Stimulated activated CD8-positive, alpha-beta memory T cell treated with anti-CD3 and anti-CD28 coated beads, Interleukin-4, amount 100 ng/mL, for 48 hours (primary cell): ENCODE results near the gene AZU1.
"Not testable (repeated sequence)": the region's sequence is repeated elsewhere in the genome, so short reads cannot be mapped to it uniquely, and the experiment has no call there.

Source experiments
- DNase-seq: peaks from one replicate; pipeline ENCODE4 v3.0.0-alpha.2; 2020

AZU1 gene

DNA sequence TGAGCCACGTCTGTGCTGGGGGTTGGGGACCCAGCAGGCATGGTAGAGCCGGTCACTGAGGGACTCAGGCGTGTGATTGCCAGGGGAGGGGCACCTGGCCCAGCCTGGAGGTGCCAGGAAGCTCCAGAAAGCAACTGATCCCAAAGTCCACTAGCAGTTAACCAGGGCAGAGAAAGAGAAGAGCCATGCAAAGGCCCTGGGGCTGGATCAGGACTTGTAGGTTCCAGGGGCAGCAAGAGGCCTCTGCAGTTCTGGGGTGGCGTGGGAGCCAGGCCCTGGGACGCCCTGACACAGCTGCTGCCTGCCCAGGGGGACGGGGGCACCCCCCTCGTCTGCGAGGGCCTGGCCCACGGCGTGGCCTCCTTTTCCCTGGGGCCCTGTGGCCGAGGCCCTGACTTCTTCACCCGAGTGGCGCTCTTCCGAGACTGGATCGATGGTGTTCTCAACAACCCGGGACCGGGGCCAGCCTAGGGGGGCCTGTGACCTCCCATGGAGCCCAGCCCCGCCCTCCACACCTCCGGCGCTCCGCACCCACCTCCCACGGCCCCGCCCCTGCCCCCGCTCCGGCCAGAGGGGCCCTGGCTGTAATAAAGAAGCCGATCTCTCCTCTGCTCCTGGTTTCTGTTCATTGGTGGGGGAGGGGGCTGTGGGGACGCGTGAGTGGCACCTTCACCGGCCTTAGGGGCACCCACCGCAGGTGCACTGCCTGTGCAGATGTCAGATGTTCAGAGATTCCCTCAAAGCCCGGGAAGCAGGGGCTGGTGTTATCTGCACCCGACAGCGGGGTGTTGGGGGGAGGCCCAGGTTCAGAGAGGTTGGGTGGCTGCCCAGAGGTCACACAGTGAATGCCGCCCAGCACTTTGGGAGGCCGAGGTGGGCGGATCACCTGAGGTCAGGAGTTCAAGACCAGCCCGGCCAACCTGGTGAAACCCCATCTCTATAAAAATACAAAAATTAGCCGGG is 4.1 kb downstream of the AZU1 start:
- DNase-seq, result no peak

DNA sequence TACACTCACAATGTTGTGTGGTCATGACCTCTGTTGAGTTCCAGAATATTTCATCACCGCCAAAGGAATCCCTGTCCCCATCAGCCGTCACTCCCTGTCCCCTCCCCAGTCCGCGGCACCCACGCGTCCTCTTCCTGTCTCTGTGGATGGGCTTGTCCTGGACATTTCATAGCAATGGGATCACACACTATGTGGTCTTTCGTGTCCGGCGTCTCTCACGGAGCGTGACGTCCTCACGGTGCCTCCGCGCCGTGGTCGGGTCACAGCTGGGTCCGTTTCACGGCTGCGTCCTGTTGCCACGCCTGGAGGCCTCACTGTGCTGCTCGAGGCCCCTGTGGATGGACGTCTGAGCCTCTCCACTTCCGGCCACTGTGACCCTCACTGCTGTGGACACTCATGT is 6.6 kb downstream of the AZU1 start:
- no peak for DNase-seq

DNA sequence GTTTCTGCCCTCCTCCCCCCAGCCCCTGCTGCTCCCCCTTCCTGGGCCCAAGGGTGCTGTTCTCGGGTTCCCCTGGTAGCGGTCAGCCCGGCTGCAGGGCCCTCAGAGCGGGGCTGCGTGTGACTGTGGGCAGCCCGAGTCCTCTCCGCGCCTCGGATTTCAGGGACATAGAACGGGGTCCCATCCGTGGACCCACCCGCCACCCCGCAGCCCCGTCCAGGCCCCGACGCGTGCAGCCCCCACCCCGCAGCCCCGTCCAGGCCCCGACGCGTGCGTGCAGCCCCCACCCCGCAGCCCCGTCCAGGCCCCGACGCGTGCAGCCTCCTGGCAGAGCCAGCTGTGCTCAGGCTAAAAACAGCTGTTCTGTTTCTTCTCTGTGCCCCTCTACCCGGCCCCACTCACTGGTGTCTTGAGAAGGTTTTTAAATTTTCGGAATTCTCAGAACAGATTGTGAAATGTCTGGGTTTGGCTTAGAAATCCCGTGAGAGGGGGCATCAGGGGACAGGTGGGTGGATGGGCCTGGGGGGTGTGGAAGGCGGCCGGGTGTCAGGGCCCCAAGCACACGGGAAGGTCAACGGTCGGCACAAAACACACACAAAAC is 7.7 kb downstream of the AZU1 start:
- DNase-seq, result no peak

DNA sequence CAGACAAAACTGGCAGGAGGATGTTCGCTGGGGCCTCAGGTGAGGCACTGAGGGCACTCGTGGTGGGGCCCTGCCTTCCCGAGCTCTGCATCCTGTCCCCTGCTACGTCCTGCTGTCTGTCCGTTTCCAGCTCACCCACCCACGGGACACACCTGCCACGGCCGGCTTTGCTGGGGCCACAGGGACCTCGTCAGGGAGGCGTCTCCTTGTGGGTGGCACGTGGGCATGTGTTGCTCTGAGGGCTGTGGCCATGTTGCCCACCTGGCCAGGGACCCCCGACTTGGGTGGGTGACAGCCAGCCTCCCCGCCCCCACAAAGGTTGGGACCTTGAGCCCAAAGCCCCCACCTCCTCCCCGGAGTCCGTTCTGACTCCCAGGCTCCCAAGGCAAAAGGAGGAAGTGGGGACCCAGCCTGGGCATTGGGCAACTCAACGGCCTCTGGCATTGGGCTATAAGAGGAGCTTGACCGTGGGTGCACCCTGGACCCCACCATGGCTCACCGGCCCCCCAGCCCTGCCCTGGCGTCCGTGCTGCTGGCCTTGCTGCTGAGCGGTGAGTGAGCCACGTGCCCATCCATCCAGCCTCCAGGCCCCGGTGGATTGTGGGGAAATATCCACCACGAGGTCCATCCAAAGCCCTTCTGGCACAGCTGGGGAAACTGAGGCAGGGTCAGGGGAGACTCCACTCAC is 13.0 kb downstream of the AZU1 start, which contains the start of gene PRTN3:
Gene PRTN3, plus strand, starts transcription at position 481 of the 688 bp plus-strand sequence. Its CDS starts 10 bp downstream, at position 491.
- no peak for DNase-seq

DNA sequence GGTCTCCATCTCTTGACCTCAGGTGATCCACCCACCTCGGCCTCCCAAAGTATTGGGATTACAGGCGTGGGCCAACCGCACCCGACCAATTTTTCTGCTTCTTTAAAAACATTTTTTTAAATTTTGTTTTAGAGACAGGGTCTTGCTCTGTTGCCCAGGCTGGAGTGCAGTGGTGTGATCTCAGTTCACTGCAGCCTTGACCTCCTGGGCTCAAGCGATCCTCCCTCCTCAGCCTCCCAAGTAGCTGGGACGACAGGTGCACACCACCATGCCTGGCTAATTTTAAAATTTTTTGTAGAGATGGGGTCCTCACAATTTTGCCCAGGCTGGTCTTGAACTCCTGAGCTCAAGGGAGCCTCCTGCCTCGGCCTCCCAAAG is 15.2 kb downstream of the AZU1 start:
- not testable (repeated sequence) for DNase-seq

DNA sequence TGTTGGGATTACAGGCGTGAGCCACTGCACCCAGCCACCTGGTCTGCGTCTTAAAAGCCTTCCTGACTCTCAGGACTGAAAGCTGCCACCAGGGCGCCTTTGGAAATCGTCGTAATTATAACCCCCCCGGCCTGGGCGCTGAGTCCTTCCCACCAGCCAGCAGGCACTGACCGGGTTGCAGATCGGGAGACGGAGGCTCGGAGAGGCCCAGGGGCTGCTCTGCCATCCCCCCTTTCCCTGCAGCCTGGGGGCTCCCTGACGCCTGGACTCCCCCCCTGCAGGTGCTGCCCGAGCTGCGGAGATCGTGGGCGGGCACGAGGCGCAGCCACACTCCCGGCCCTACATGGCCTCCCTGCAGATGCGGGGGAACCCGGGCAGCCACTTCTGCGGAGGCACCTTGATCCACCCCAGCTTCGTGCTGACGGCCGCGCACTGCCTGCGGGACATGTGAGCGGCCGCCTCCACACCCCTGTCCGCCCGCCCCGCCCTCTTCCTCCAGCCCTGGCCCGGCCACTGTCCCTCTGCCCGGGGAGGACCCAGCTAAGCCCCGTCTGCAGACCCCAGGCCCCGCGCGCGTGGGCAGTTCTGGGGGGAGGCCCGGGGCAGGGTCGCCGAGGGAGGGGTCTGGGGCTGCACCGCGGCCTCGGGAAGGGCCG is 15.7 kb downstream of the AZU1 start:
- no peak for DNase-seq

DNA sequence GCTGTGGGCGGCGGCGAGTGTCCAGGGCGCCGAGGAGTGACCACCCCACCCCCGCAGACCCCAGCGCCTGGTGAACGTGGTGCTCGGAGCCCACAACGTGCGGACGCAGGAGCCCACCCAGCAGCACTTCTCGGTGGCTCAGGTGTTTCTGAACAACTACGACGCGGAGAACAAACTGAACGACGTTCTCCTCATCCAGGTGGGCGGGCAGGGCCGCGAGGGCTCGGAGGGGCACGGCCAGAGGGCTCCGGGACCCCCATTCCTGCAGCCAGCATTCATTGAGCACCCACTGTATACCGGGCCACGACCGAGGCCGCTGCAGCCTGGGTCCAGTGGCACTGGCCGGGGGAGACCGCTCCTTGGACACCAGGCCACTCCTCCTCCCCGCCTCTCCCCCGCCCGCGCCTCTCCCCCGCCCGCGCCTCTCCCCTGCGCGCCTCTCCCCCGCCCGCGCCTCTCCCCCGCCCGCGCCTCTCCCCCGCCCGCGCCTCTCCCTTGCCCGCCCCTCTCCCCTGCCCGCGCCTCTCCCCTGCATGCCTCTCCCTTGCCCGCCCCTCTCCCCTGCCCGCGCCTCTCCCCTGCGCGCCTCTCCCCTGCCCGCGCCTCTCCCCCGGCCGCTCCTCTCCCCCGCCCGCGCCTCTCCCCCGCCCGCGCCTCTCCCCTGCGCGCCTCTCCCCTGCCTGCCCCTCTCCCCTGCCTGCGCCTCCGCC is 16.4 kb downstream of the AZU1 start:
- DNase-seq, result no peak

DNA sequence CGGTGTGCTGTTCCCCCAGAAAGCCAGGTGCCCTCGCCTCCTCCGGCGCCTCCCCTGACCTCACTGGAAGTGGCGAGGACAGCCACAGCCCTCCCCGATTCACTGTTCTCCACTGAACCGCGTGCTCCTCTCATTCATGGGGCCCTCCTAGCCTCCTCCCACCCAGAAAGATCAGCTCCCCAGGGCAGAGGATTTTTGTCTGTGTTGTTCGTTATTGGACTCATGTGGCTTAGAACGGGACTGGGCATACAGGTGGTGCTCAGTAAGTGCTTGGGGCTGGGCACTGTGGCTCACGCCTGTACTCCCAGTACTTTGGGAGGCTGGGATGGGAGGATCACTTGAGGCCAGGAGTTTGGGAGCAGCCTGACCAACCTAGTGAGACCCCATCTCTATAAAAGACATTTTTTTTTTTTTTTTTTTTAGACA is 16.9 kb downstream of the AZU1 start:
- DNase-seq, result no peak

DNA sequence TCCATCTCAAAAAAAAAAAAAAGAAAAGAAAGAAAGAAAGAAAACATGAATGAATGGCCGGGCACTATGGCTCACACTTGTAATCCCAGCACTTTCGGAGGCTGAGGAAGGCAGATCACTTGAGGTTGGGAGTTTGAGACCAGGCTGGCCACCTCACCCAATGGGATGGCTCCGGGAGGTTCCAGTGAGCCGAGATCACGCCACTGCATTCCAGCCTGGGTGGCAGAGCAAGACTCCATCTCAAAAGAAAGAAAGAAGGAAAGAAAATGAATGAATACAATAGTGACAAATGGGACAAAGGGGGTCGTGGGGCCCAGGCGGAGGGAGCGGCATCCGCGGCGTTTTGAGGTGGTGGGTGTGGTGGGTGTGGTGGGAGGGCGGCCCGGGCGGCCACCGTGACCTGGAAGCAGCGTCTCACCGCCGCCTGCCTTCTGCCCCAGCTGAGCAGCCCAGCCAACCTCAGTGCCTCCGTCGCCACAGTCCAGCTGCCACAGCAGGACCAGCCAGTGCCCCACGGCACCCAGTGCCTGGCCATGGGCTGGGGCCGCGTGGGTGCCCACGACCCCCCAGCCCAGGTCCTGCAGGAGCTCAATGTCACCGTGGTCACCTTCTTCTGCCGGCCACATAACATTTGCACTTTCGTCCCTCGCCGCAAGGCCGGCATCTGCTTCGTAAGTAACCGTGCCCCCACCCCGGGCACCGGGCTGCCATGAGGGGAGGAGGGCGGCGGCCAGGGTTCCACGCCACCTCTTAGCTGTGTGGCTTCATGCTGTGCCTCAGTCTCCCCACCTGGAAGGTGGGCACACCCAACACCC is 18.3 kb downstream of the AZU1 start:
- DNase-seq, result no peak

DNA sequence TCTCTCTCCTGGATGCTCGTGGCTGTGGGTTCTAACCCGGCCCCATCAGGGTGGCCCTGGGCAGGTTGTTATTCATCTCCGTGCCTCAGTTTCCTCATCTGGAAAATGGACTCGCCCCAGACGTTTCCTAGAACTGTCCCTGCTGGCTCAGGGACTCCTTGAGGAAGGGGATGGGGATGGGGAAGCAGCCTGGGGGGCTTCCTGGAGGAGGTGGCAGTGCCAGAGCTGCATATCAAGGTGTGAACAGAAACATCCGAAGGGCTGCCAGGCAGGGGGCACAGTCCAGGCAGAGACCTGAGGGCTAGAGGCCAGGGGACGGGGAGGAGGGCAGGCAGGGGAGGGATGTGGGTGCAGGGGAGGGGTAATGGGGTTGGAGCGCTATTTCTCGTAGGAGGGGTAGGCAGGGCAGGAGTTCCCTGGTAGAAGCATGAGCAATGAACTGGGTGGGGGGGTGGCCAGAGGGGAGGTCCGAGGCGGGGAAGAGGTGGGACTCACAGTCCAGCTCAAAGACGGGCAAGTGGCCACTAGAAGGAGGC is 20.8 kb downstream of the AZU1 start:
- DNase-seq, result no peak

DNA sequence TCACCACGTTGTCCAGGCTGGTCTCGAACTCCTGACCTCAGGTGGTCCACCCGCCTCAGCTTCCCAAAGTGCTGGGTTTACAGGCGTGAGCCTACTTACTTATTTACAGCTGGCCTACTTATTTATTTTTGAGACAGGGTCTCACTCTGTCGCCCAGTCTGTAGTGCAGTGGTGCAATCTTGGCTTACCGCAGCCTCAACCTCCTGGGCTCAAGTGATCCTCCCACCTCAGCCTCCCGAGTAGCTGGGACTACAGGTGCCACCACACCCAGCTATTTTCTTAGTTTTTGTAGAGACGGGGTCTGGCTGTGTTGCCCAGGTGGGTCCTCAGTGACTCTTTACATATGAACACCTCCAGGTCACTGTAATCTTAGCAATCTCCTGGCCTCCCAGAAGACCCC is 21.6 kb downstream of the AZU1 start:
- DNase-seq, result not testable (repeated sequence)

DNA sequence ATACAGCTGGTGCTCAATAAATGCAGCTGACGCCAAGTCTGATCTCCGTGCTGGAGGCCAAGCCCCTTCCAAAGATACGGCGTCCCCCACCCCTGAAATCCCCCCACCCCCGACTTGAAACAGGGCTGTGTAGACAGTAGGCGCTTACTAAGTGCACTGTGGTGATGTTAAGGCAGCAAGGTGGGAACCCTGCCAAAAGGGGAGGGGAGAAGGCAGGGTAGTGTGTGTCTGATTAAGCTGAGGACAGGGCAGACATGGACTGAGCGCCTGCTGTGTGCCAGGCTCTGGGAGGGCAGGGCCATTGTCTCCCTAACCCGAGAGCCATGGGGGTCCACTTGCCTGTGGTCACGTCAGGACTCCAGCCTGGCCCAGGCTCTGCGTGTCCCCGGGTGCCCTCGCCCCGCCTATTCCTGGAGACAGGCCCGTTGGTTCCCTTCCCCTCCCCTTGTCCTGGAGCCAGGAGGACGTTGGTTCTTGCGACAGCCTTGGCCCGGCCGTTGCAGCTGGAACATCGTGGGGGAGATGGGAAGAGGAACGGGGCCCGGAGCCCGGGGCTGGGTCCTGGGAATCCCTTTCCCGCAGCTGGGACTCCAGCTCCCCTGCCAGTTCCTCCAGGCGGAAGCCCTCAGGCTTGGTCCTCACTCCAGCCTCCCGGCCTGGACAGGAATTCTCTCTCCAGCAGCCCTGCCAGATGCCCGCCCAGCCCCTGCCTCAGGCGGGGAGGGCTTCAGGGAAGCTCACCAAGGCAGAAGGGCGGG is 22.8 kb downstream of the AZU1 start:
- no peak for DNase-seq

DNA sequence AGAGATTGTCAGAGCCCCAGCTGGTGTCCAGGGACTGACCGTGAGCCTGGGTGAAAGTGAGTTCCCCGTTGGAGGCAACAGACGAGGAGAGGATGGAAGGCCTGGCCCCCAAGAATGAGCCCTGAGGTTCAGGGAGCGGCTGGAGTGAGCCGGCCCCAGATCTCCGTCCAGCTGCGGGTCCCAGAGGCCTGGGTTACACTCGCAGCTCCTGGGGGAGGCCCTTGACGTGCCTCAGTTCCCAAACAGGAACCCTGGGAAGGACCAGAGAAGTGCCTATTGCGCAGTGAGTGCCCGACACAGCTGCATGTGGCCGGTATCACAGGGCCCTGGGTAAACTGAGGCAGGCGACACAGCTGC is 23.3 kb downstream of the AZU1 start:
- DNase-seq, result no peak

DNA sequence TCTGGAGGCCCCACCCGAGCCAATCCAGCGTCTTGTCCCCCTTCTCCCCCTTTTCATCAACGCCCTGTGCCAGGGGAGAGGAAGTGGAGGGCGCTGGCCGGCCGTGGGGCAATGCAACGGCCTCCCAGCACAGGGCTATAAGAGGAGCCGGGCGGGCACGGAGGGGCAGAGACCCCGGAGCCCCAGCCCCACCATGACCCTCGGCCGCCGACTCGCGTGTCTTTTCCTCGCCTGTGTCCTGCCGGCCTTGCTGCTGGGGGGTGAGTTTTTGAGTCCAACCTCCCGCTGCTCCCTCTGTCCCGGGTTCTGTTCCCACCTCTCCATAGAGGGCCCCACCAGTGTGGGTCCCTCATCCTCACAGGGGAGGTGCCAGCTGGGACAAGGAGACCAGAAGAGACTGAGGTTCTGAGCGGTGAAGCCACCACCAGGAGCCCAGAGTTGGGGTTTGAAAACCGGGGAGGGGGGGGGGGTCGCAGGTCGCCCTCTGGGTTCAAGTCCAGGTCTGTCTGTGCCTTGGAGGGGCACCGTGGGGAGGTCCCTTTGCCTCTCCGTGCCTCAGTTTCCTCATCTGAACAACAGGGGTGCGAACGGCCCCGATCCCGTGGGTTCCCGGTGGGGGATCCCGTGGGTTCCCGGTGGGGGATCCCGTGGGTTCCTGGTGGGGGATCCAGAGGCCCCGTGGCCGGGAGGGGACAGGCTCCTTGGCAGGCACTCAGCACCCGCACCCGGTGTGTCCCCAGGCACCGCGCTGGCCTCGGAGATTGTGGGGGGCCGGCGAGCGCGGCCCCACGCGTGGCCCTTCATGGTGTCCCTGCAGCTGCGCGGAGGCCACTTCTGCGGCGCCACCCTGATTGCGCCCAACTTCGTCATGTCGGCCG is 24.7 kb downstream of the AZU1 start, which contains the start of gene ELANE:
Gene ELANE, plus strand, starts transcription at position 168 of the 878 bp plus-strand sequence. Its CDS starts 26 bp downstream, at position 194.
- DNase-seq, result no peak

DNA sequence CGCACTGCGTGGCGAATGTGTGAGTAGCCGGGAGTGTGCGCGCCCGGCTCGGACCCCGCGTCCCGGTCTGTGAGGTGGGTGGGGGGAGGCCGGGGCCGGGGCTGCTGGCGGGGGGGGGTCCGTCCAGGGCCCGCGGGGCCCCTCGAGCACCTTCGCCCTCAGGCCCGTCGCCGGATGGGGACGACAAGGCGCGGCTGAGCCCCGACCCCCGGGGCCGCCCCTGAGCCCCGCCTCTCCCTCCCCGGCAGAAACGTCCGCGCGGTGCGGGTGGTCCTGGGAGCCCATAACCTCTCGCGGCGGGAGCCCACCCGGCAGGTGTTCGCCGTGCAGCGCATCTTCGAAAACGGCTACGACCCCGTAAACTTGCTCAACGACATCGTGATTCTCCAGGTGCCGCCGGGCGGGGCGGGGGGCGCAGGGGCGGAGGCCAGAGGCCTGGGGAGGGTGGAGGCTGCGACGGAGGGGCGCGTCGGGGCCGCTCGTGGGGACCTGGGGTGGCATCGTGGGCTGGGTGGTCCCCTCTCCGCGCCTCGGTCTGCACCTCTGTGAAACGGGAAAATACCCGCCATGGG is 25.5 kb downstream of the AZU1 start:
- DNase-seq, result no peak

DNA sequence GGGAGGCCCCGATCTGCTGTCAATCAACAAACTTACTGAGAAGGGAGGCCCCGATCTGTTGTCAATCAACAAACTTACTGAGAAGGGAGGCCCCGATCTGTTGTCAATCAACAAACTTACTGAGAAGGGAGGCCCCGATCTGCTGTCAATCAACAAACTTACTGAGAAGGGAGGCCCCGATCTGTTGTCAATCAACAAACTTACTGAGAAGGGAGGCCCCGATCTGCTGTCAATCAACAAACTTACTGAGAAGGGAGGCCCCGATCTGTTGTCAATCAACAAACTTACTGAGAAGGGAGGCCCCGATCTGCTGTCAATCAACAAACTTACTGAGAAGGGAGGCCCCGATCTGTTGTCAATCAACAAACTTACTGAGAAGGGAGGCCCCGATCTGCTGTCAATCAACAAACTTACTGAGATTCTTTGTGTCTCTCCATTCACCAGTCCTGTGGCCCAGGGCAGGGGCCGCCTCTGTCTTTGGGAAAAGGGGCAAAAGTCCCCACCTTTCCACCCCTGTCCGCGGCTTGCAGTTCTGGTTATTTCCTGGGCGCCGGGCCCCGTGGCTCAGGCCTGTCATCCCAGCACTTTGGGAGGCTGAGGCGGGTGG is 26.1 kb downstream of the AZU1 start:
- not testable (repeated sequence) for DNase-seq

DNA sequence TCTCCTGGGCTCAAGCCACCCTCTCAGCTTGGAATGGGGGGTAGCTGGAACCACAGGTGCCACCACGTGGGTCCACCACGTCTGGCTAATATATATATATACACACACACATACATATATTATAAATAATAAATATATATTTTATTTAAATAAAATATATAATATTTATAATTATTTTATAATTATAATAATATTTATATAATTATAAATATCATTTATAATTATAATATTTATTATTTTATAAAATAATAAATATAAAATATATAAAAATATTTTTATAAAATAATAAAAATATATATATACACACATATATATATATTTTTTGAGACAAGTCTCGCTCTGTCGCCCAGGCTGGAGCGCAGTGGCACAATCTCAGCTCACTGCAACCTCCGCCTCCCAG is 26.9 kb downstream of the AZU1 start:
- no peak for DNase-seq

DNA sequence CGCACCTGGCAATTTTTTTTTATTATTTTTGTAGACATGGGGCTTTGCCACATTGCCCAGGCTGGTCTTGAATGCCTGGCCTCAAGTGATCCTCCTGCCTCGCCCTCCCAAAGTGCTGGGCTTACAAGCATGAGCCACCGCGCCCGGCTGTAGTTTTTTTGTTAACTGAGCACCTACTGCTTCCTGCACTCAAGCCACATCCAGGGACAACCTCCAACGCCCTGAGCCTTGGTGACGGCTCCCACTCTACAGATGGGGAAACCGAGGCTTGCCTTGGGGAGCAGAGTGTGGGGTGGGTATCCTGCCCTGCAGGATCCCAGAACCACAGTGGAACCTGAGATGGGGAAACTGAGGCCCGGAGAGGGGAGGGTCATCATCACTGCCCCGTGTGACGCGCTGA is 27.5 kb downstream of the AZU1 start:
- DNase-seq, result no peak
